GM12872 (cell line): Measurements from ENCODE around the gene ZCCHC2.

Source experiments
- CTCF ChIP-seq: IDR thresholded peaks from 3 replicates; pipeline ENCODE4 v1.5.1; 2011; ENCODE audit warnings: low read depth, mild to moderate bottlenecking, low read length, moderate library complexity; ENCODE audit not compliant: insufficient read depth

ZCCHC2 gene

GRCh38 chr18:62625019-62625418 is 102.2 kb downstream of the ZCCHC2 start:
- TF ChIP-seq CTCF = no peak
